ENCODE data around the gene RHCG.

GRCh38 chr15:89513284-89513683, 16.9 kb upstream of the RHCG start:
- TF ChIP-seq CTCF (IDR thresholded peaks at IDR 0.05) (no peak), POLR2A (IDR thresholded peaks at IDR 0.05) (no peak)

All from adrenal gland (tissue), 5 donors.